A673 (cell line): ENCODE results near the gene TNFRSF12A. TPM values are rescaled to one million over a fixed set of nuclear protein-coding genes. Genes with fewer than 3 reads are reported as not detected.

Experiments
- BruUV-seq: library from RNA; stranded (reverse); fragments of 400-500 nt; replicated peaks from 2 replicates; lab custom pipeline; 2021; lab: Mats Ljungman, UMichigan
- CTCF ChIA-PET: fragments of 300-600 bp; sonication (Branson Sonifier 250); formaldehyde crosslinking; loops from one replicate; lab custom pipeline; 2022; ENCODE audit warnings: antibody characterized with exemption; lab: Charles Lee
- POLR2A ChIA-PET: fragments of 300-600 bp; sonication (Branson Sonifier 250); formaldehyde crosslinking; loops from one replicate; lab custom pipeline; 2022; ENCODE audit warnings: antibody characterized with exemption; ENCODE audit not compliant: low non-redundant PET; lab: Charles Lee
- DNase-seq: peaks from one replicate; pipeline ENCODE4 v3.0.0-alpha.2; 2015; ENCODE audit warnings: low spot score
- H3K27ac ChIP-seq: fragments of 200-600 bp; sonication (generic); 2 replicates; pipeline ENCODE4 v1.5.1; 2016; ENCODE audit warnings: mixed run types, low read depth, mild to moderate bottlenecking, mixed read lengths, antibody characterized with exemption, low read length; ENCODE audit not compliant: poor library complexity, severe bottlenecking
- H3K27me3 ChIP-seq: fragments of 200-600 bp; sonication (generic); replicated peaks from 2 replicates; pipeline ENCODE4 v1.6.1; 2017; ENCODE audit warnings: mixed run types, low read depth, mild to moderate bottlenecking, mixed read lengths, antibody characterized with exemption, low read length; ENCODE audit not compliant: insufficient read depth, poor library complexity
- H3K36me3 ChIP-seq: fragments of 200-600 bp; sonication (generic); 2 replicates; pipeline ENCODE4 v1.6.1; 2016; ENCODE audit warnings: mixed run types, mild to moderate bottlenecking, mixed read lengths, antibody characterized with exemption, low read length; ENCODE audit not compliant: insufficient read depth, poor library complexity, severe bottlenecking
- H3K4me1 ChIP-seq: fragments of 200-600 bp; sonication (generic); 2 replicates; pipeline ENCODE4 v1.6.1; 2017; ENCODE audit warnings: mixed run types, mild to moderate bottlenecking, mixed read lengths, antibody characterized with exemption, low read length; ENCODE audit not compliant: insufficient read depth, poor library complexity, severe bottlenecking
- H3K4me3 ChIP-seq: fragments of 200-600 bp; sonication (generic); 2 replicates; pipeline ENCODE4 v1.5.1; 2016; ENCODE audit warnings: low read depth, mixed run types, mild to moderate bottlenecking, mixed read lengths, low read length; ENCODE audit not compliant: poor library complexity, severe bottlenecking
- H3K9me3 ChIP-seq: fragments of 200-600 bp; sonication (generic); 2 replicates; pipeline ENCODE4 v1.6.1; 2016; ENCODE audit warnings: mixed run types, low read depth, mild to moderate bottlenecking, mixed read lengths, antibody characterized with exemption, low read length; ENCODE audit not compliant: poor library complexity, severe bottlenecking
- EZH2 ChIP-seq: fragments of 200-600 bp; sonication (generic); IDR thresholded peaks from 2 replicates; pipeline ENCODE4 v1.6.1; 2017; ENCODE audit warnings: borderline replicate concordance, low read depth, mild to moderate bottlenecking, mixed read lengths, antibody characterized with exemption, low read length; ENCODE audit not compliant: poor library complexity, severe bottlenecking
- intact Hi-C: fragments of 100-400 bp; cut with micrococcal nuclease; formaldehyde crosslinking; loops from one replicate; pipeline ENCODE4 v1.10.0; 2022; ENCODE audit not compliant: unreplicated experiment
- total RNA-seq: library from RNA; stranded (reverse); gene quantifications from 2 replicates; pipeline ENCODE4 v1.2.3, GENCODE V29; 2021
- TF ChIP-seq, protein P1 (sequence below): fragments of 300-800, 200-600 bp; sonication (generic); conservative IDR thresholded peaks from 2 replicates; pipeline ENCODE4 v1.5.1; 2017; ENCODE audit warnings: low read depth, mild to moderate bottlenecking, antibody characterized with exemption, low read length, moderate library complexity, mixed read lengths

The TNFRSF12A gene
- total RNA-seq, 1 experiment from 2014 or later = 39.5 TPM

DNA sequence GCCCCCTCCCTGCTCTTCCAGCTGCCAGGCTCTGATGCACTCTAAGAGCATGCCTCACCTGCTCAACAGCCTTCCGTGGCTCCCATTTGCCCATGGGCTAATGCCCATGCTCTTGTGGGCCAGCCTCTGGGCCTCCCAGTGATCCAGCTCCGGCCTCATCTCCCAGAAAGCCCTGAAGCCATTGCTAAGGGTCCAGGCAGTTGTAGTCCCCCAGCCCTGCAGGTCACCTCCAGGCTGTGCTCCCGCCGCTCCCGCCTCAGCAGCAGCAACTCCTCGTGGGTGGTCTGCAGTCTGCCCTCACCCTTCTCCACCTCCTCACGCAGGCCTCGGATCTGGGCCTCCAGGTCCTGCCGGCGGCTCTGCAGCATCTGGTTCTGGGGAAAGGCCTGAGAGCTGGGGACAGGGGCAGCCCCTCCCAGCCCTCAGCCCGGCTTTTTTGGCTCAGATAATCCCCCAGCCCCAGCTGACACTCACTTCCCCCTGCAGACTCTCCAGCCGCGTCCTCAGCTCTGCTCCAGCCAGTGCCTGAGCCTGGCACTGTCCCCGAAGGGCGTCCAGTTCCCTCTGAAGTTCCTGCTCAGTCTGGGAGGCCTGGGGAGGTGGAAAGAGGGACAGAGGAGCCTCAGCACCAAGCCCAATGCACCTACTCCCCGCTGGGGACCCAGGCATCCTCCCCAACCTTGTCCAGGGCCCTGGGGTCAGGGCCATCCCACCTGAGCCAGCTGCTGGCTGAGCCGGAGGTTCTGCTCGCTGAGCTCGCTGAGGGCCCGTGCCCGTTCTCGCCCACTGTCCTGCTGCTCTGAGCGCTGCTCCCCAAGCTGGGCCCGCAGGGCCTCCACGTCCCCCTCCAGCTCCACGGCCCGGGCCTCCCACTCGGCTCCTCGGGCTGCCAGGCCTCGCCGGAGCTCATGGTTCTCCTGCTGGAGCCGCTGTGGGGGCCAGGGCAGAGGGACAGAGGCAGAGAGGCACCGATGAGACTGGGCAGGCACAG lies 10.3 kb downstream of the TNFRSF12A start:
- BruUV-seq = no TSS peak
- Histone ChIP-seq H3K4me3 (no peak overlapping the region), H3K27me3 (peaks cover 53% of the 10 kb centered on the region), H3K4me1 (peaks cover 12% of the 10 kb centered on the region), H3K36me3 (peaks cover 3% of the 10 kb centered on the region), H3K9me3 (no peaks in the 10 kb centered on the region), H3K27ac (no peak overlapping the region)
- no peak for DNase-seq
- TF ChIP-seq, protein P1, sequence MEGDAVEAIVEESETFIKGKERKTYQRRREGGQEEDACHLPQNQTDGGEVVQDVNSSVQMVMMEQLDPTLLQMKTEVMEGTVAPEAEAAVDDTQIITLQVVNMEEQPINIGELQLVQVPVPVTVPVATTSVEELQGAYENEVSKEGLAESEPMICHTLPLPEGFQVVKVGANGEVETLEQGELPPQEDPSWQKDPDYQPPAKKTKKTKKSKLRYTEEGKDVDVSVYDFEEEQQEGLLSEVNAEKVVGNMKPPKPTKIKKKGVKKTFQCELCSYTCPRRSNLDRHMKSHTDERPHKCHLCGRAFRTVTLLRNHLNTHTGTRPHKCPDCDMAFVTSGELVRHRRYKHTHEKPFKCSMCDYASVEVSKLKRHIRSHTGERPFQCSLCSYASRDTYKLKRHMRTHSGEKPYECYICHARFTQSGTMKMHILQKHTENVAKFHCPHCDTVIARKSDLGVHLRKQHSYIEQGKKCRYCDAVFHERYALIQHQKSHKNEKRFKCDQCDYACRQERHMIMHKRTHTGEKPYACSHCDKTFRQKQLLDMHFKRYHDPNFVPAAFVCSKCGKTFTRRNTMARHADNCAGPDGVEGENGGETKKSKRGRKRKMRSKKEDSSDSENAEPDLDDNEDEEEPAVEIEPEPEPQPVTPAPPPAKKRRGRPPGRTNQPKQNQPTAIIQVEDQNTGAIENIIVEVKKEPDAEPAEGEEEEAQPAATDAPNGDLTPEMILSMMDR = no peak
- no peak for TF ChIP-seq EZH2
- ChIA-PET CTCF (interaction anchor here (1.5 to 2.3 kb wide), 3 partner anchors 11 to 15 kb away, joined by 4 to 15 read pairs (median 5); partner anchors contain the start of gene TNFRSF12A), POLR2A (no interaction called here)
- intact Hi-C loops = no loop called here

DNA sequence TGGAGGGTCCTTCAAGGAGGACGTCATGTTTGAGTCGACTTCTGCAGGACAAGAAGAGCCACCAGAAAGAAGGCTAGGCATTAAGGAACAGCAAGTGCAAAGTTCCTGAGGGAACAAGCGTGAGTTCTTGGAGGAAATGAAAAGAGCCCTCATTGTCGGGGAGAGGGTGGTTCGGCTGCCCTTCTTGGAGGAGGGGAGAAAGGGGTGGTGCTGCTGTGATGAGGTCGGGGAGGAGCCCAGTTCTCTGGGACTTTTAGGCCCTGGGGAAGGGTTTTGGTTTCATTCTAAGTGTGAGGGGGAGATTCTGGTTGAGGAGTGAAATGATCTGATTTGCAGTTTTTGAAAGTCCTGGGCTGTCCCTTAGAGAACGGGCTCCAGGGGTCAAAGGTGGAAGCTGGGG lies 12.5 kb downstream of the TNFRSF12A start:
- H3K36me3 ChIP-seq = no peaks in the 10 kb centered on the region
- H3K27ac ChIP-seq = no peak overlapping the region
- intact Hi-C loops = no loop called here
- no peaks in the 10 kb centered on the region for H3K9me3 ChIP-seq
- no peak for DNase-seq
- TF ChIP-seq EZH2 = no peak
- TF ChIP-seq, protein P1 = no peak
- H3K4me3 ChIP-seq = no peak overlapping the region
- peaks cover 74% of the 10 kb centered on the region for H3K27me3 ChIP-seq
- POLR2A ChIA-PET = no interaction called here
- peaks cover 12% of the 10 kb centered on the region for H3K4me1 ChIP-seq
- CTCF ChIA-PET = interaction anchor here (1.0 to 2.3 kb wide), 4 partner anchors 10 to 97 kb away, joined by 3 to 15 read pairs (median 4); no protein-coding TSS in a partner anchor
- no TSS peak for BruUV-seq

DNA sequence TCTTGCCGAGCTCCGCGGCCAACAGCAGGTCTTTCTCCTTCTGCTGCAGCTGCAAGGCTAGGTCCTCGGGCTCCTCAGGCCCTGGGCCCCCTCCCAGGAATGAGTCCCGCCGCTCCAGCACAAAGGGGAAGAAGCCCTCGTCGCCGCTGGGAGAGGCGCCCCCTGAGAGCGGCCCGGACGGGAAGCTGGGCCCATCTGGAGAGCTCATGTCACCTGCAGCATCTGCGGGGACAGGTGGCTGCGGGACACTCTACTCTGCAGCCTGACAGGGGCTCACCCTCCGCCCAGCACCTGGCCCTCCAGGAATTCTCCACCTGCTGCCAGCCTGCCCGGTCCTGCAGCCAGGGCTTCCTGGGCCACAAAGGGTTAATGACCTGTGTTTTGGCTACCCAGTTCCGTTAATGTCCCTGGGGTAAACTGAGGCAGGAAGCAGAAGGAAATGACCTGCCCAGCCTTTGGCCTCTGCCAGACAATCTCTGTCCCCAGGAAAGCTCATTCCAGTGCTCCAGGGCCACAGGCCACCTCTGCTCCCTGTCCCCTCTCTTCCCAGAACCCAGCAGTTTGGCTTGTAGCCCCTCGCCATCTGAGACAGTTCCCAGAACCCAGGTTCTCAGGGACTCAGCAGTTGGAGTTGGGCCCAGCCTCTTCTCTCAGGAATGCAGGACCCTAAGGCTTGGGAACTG lies 15.3 kb downstream of the TNFRSF12A start:
- ChIA-PET POLR2A (no interaction called here), CTCF (no interaction called here)
- H3K27me3 ChIP-seq = peaks cover 71% of the 10 kb centered on the region
- no peaks in the 10 kb centered on the region for H3K4me1 ChIP-seq
- no peak overlapping the region for H3K4me3 ChIP-seq
- intact Hi-C loops = no loop called here
- H3K9me3 ChIP-seq = no peaks in the 10 kb centered on the region
- TF ChIP-seq EZH2 = no peak
- TF ChIP-seq, protein P1 = no peak
- no peak for DNase-seq
- H3K27ac ChIP-seq = no peak overlapping the region
- no peaks in the 10 kb centered on the region for H3K36me3 ChIP-seq
- BruUV-seq = no TSS peak
